Neural progenitor cell (in vitro differentiated cells): ENCODE data around the gene ITLN1. TPM values are rescaled to one million over a fixed set of nuclear protein-coding genes. Genes with fewer than 3 reads are reported as not detected.

Source experiments
- DNase-seq: peaks from one replicate; pipeline ENCODE4 v3.0.0-alpha.2; 2016; ENCODE audit warnings: low spot score
- H2AFZ ChIP-seq: fragments of 200-600 bp; sonication (generic); replicated peaks from 2 replicates; pipeline ENCODE4 v1.6.1; 2016; ENCODE audit warnings: antibody characterized with exemption
- H3F3A ChIP-seq: fragments of 200-600 bp; sonication (generic); 2 replicates; pipeline ENCODE4 v1.6.1; 2016; ENCODE audit warnings: antibody characterized with exemption, low read depth
- H3K27ac ChIP-seq: fragments of 200-600 bp; sonication (generic); 2 replicates; pipeline ENCODE4 v1.5.1; 2016; ENCODE audit warnings: mild to moderate bottlenecking
- H3K27me3 ChIP-seq: fragments of 200-600 bp; sonication (generic); 2 replicates; pipeline ENCODE4 v1.6.1; 2016; ENCODE audit warnings: mild to moderate bottlenecking, moderate library complexity
- H3K36me3 ChIP-seq: fragments of 200-600 bp; sonication (generic); 2 replicates; pipeline ENCODE4 v1.5.1; 2016
- H3K4me1 ChIP-seq: fragments of 200-600 bp; sonication (generic); 2 replicates; pipeline ENCODE4 v1.6.1; 2016; ENCODE audit warnings: mixed run types
- H3K4me2 ChIP-seq: fragments of 200-600 bp; sonication (generic); 2 replicates; pipeline ENCODE4 v1.6.1; 2016
- H3K4me3 ChIP-seq: fragments of 200-600 bp; sonication (generic); 2 replicates; pipeline ENCODE4 v1.5.1; 2016
- H3K79me2 ChIP-seq: fragments of 200-600 bp; sonication (generic); 2 replicates; pipeline ENCODE4 v1.6.1; 2016; ENCODE audit warnings: low read depth
- H3K9ac ChIP-seq: fragments of 200-600 bp; sonication (generic); 2 replicates; pipeline ENCODE4 v1.6.1; 2016
- H3K9me3 ChIP-seq: fragments of 200-600 bp; sonication (generic); 2 replicates; pipeline ENCODE4 v1.5.1; 2016; ENCODE audit warnings: low read depth
- H4K20me1 ChIP-seq: fragments of 200-600 bp; sonication (generic); 2 replicates; pipeline ENCODE4 v1.6.1; 2016; ENCODE audit warnings: low read depth
- H3K27ac Mint-ChIP-seq: 3 replicates; pipeline ENCODE4 v1.8.0; 2021; ENCODE audit warnings: mixed read lengths
- H3K27me3 Mint-ChIP-seq: 2 replicates; pipeline ENCODE4 v1.8.0; 2022; ENCODE audit warnings: low read depth, mild to moderate bottlenecking, inconsistent platforms, moderate library complexity, mixed read lengths; ENCODE audit not compliant: insufficient read depth
- H3K36me3 Mint-ChIP-seq: 3 replicates; pipeline ENCODE4 v1.8.0; 2021; ENCODE audit warnings: mixed read lengths
- H3K4me1 Mint-ChIP-seq: 3 replicates; pipeline ENCODE4 v1.8.0; 2021; ENCODE audit warnings: mixed read lengths
- H3K4me3 Mint-ChIP-seq: 3 replicates; pipeline ENCODE4 v1.8.0; 2021; ENCODE audit warnings: mild to moderate bottlenecking, moderate library complexity, mixed read lengths
- H3K9me3 Mint-ChIP-seq: 3 replicates; pipeline ENCODE4 v1.8.0; 2020; ENCODE audit warnings: mixed read lengths
- CTCF ChIP-seq: fragments of 200-600 bp; sonication (generic); IDR thresholded peaks from 2 replicates; pipeline ENCODE4 v1.5.1; 2017; ENCODE audit warnings: antibody characterized with exemption, mild to moderate bottlenecking
- EZH2 ChIP-seq: fragments of 200-600 bp; sonication (generic); IDR thresholded peaks from 2 replicates; pipeline ENCODE4 v1.6.1; 2017; ENCODE audit warnings: antibody characterized with exemption, mild to moderate bottlenecking, moderate library complexity
- EZH2phosphoT487 ChIP-seq: fragments of 200-600 bp; sonication (generic); IDR thresholded peaks from 2 replicates; pipeline ENCODE4 v1.6.1; 2017; ENCODE audit warnings: antibody characterized with exemption
- total RNA-seq: library from RNA; depleted of rRNA; stranded (reverse); fragments of >200 nt; gene quantifications from 2 replicates; pipeline ENCODE4 v1.2.3, GENCODE V29; 2015; ENCODE audit warnings: low replicate concordance

The ITLN1 gene
- total RNA-seq, 1 donor from 2014 or later: not detected

GRCh38 chr1:160844447-160845232 is 40.3 kb downstream of the ITLN1 start:
- no peaks in the 10 kb centered on the region for H3K4me1 ChIP-seq
- no peaks in the 10 kb centered on the region for H3K9me3 Mint-ChIP-seq
- H3K36me3 Mint-ChIP-seq: no peaks in the 10 kb centered on the region
- H2AFZ ChIP-seq: no peak overlapping the region
- no peaks in the 10 kb centered on the region for H3K27me3 ChIP-seq
- no peak overlapping the region for H3K4me3 ChIP-seq
- no peaks in the 10 kb centered on the region for H3K9me3 ChIP-seq
- no peak overlapping the region for H3K9ac ChIP-seq
- no peak overlapping the region for H3K4me3 Mint-ChIP-seq
- no peaks in the 10 kb centered on the region for H3K4me1 Mint-ChIP-seq
- H3F3A ChIP-seq: no peaks in the 10 kb centered on the region
- TF ChIP-seq CTCF (no peak), EZH2phosphoT487 (no peak), EZH2 (no peak)
- no peak for DNase-seq
- no peaks in the 10 kb centered on the region for H3K27me3 Mint-ChIP-seq
- no peak overlapping the region for H3K27ac Mint-ChIP-seq
- no peaks in the 10 kb centered on the region for H4K20me1 ChIP-seq
- no peaks in the 10 kb centered on the region for H3K36me3 ChIP-seq
- no peaks in the 10 kb centered on the region for H3K79me2 ChIP-seq
- no peak overlapping the region for H3K27ac ChIP-seq
- H3K4me2 ChIP-seq: no peak overlapping the region

- peaks cover 19% of the 10 kb centered on the region for H3K4me1 ChIP-seq
- H3K4me3 Mint-ChIP-seq: no peak overlapping the region
- no peaks in the 10 kb centered on the region for H4K20me1 ChIP-seq
- H3K36me3 ChIP-seq: no peaks in the 10 kb centered on the region
- no peaks in the 10 kb centered on the region for H3K9me3 Mint-ChIP-seq
- peaks cover 4% of the 10 kb centered on the region for H3F3A ChIP-seq
- H3K27ac ChIP-seq: no peak overlapping the region
- H3K4me1 Mint-ChIP-seq: peaks cover 18% of the 10 kb centered on the region
- no peak overlapping the region for H3K4me3 ChIP-seq
- H3K79me2 ChIP-seq: no peaks in the 10 kb centered on the region
- no peaks in the 10 kb centered on the region for H3K9me3 ChIP-seq
- no peaks in the 10 kb centered on the region for H3K27me3 ChIP-seq
- no peak overlapping the region for H3K9ac ChIP-seq
- no peak overlapping the region for H3K27ac Mint-ChIP-seq
- no peak for DNase-seq
- no peak overlapping the region for H2AFZ ChIP-seq
- no peaks in the 10 kb centered on the region for H3K27me3 Mint-ChIP-seq
- TF ChIP-seq CTCF: no peak
- TF ChIP-seq EZH2: no peak
- TF ChIP-seq EZH2phosphoT487: no peak
- no peaks in the 10 kb centered on the region for H3K36me3 Mint-ChIP-seq
- H3K4me2 ChIP-seq: no peak overlapping the region
Observed at GRCh38 chr1:160841079-160841478, 43.9 kb downstream of the ITLN1 start.

GRCh38 chr1:160839746-160840145 is 45.2 kb downstream of the ITLN1 start:
- H3K36me3 Mint-ChIP-seq: no peaks in the 10 kb centered on the region
- H3K9me3 Mint-ChIP-seq: no peaks in the 10 kb centered on the region
- H3K4me3 ChIP-seq: no peak overlapping the region
- no peaks in the 10 kb centered on the region for H3K9me3 ChIP-seq
- peaks cover 19% of the 10 kb centered on the region for H3K4me1 ChIP-seq
- peaks cover 18% of the 10 kb centered on the region for H3K4me1 Mint-ChIP-seq
- no peaks in the 10 kb centered on the region for H3K79me2 ChIP-seq
- no peak overlapping the region for H3K4me2 ChIP-seq
- H2AFZ ChIP-seq: no peak overlapping the region
- no peak overlapping the region for H3K27ac ChIP-seq
- no peaks in the 10 kb centered on the region for H3K27me3 Mint-ChIP-seq
- no peaks in the 10 kb centered on the region for H4K20me1 ChIP-seq
- no peak for DNase-seq
- no peak overlapping the region for H3K27ac Mint-ChIP-seq
- peaks cover 4% of the 10 kb centered on the region for H3F3A ChIP-seq
- no peaks in the 10 kb centered on the region for H3K36me3 ChIP-seq
- no peak overlapping the region for H3K9ac ChIP-seq
- H3K4me3 Mint-ChIP-seq: no peak overlapping the region
- no peaks in the 10 kb centered on the region for H3K27me3 ChIP-seq
- TF ChIP-seq EZH2: no peak
- TF ChIP-seq EZH2phosphoT487: no peak
- TF ChIP-seq CTCF: no peak
